Inferior parietal cortex (tissue), 1 donor: ENCODE data around the gene DDIT4L.
"Not testable (repeated sequence)": the region's sequence is repeated elsewhere in the genome, so short reads cannot be mapped to it uniquely, and the experiment has no call there.

Experiments
- DNase-seq: peaks from one replicate; pipeline ENCODE4 v3.0.0-alpha.2; 2016; ENCODE audit errors: extremely low spot score

Gene DDIT4L

GRCh38 chr4:100166297-100167039 is 23.8 kb downstream of the DDIT4L start:
- DNase-seq, result no peak

GRCh38 chr4:100165809-100166208 is 24.5 kb downstream of the DDIT4L start:
- no peak for DNase-seq

- no peak for DNase-seq
Measured at GRCh38 chr4:100164808-100165760, 25.2 kb downstream of the DDIT4L start.

- DNase-seq, result no peak
Measured at GRCh38 chr4:100162027-100162685, 28.1 kb downstream of the DDIT4L start.

GRCh38 chr4:100149190-100149589 is 41.1 kb downstream of the DDIT4L start:
- no peak for DNase-seq

GRCh38 chr4:100147684-100148083 is 42.6 kb downstream of the DDIT4L start:
- DNase-seq, result no peak

- DNase-seq, result no peak
Measured at GRCh38 chr4:100147198-100147597, 43.1 kb downstream of the DDIT4L start.

GRCh38 chr4:100146756-100147155 is 43.5 kb downstream of the DDIT4L start:
- DNase-seq, result no peak

- not testable (repeated sequence) for DNase-seq
Measured at GRCh38 chr4:100137320-100137719, 52.9 kb downstream of the DDIT4L start.
